ENCODE measurements around the gene CUL7.
"Not testable (repeated sequence)": the region's sequence is repeated elsewhere in the genome, so short reads cannot be mapped to it uniquely, and the experiment has no call there.

CUL7 gene

GRCh38 chr6:43014434-43014909 is 39.2 kb downstream of the CUL7 start:
- DNase-seq (ENCODE audit: low read depth) = no peak

GRCh38 chr6:43013843-43014433 is 39.7 kb downstream of the CUL7 start, which contains the start of the genes KLHDC3 and MEA1:
Gene KLHDC3 (plus strand): TSS chr6:43014249. CDS start chr6:43017193, 2,944 bp downstream.
Gene MEA1 (minus strand): TSS chr6:43013946. CDS start chr6:43013813, 133 bp downstream.
- DNase-seq (ENCODE audit: low read depth) = peak; percentile 98

- no peak for DNase-seq (ENCODE audit: low read depth)
Observed at GRCh38 chr6:43013097-43013842, 40.4 kb downstream of the CUL7 start.

- no peak for DNase-seq (ENCODE audit: low read depth)
Observed at GRCh38 chr6:43012364-43012763, 41.3 kb downstream of the CUL7 start.

GRCh38 chr6:43011207-43011606 is 42.4 kb downstream of the CUL7 start:
- DNase-seq (ENCODE audit: low read depth) = no peak

GRCh38 chr6:43009124-43009523 is 44.5 kb downstream of the CUL7 start:
- no peak for DNase-seq (ENCODE audit: low read depth)

- DNase-seq (ENCODE audit: low read depth) = no peak
Observed at GRCh38 chr6:43007126-43007525, 46.5 kb downstream of the CUL7 start.

GRCh38 chr6:43006251-43006650 is 47.4 kb downstream of the CUL7 start:
- no peak for DNase-seq (ENCODE audit: low read depth)

GRCh38 chr6:43005844-43006243 is 47.8 kb downstream of the CUL7 start:
- DNase-seq (ENCODE audit: low read depth) = no peak

GRCh38 chr6:43001843-43002242 is 51.8 kb downstream of the CUL7 start:
- DNase-seq (ENCODE audit: low read depth) = no peak

- DNase-seq (ENCODE audit: low read depth) = not testable (repeated sequence)
Observed at GRCh38 chr6:42998205-42998604, 55.4 kb downstream of the CUL7 start.

- DNase-seq (ENCODE audit: low read depth) = no peak
Observed at GRCh38 chr6:42996513-42996912, 57.1 kb downstream of the CUL7 start.

GRCh38 chr6:42993445-42993844 is 60.2 kb downstream of the CUL7 start:
- DNase-seq (ENCODE audit: low read depth) = no peak

- DNase-seq (ENCODE audit: low read depth) = no peak
Observed at GRCh38 chr6:42989923-42990322, 63.7 kb downstream of the CUL7 start.

GRCh38 chr6:42988486-42989020 is 65.1 kb downstream of the CUL7 start:
- no peak for DNase-seq (ENCODE audit: low read depth)
